GM12801 (cell line): ENCODE measurements around the gene CDKN2A.

Experiments
- CTCF ChIP-seq: IDR thresholded peaks from one replicate; pipeline ENCODE4 v1.5.1; 2011; ENCODE audit warnings: control low read depth; ENCODE audit not compliant: insufficient read length; ENCODE audit errors: extremely low read depth

Gene CDKN2A

DNA sequence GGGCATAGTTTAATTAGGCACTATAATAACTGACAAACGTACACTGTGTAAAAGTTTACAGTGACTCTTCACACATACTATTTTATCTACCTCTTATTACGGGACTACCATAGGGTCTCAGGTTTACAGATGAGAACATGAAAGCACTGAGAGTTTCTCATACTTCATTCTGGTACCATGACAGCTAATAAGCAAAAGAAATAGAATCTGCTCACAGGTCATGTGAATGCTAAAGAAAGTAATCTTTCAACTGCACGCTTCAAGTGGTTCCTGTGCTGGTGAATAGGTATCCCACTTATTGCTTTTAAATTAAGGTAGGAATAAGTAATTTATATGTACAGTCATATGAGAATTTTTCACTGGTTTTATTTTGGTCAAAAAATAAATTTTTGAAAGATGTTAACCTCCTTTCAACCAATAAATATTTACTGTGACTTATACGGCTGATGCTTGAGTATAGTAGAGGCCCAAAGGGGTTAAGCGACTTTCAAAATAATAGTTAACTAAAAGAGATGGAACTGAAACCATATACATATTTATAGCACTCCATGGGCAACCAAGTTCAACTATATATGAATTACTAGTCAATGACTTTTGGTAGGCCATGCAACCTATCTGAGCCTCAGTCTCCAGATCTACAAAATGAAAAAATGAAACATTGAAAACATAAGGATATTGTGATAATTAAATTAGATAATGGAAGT is 8.1 kb downstream of the CDKN2A start:
- TF ChIP-seq CTCF: no peak

GRCh38 chr9:21984101-21984500 is 10.1 kb downstream of the CDKN2A start:
- TF ChIP-seq CTCF: no peak

DNA sequence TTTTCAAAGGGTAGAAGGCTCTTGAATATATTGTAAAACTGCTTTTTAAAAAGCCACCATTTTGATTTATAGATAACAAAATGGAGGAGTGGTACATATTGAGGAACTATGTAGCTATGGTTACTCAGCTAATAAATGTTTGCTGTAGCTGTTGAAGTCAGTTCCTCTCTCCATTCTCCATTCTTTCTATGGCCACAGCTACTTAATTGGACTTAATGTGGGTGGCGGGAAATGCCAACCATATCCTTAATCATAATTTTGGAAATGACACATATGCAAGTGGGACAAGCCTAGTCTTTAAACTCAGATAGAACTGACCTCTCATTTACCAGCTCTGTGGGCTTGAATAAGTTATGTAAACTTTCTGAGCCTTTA is 10.6 kb downstream of the CDKN2A start:
- no peak for TF ChIP-seq CTCF

- TF ChIP-seq CTCF: no peak
These were observed 11.2 kb downstream of the CDKN2A start for GRCh38 chr9:21982861-21983560.

GRCh38 chr9:21982391-21982790 is 11.8 kb downstream of the CDKN2A start:
- no peak for TF ChIP-seq CTCF

DNA sequence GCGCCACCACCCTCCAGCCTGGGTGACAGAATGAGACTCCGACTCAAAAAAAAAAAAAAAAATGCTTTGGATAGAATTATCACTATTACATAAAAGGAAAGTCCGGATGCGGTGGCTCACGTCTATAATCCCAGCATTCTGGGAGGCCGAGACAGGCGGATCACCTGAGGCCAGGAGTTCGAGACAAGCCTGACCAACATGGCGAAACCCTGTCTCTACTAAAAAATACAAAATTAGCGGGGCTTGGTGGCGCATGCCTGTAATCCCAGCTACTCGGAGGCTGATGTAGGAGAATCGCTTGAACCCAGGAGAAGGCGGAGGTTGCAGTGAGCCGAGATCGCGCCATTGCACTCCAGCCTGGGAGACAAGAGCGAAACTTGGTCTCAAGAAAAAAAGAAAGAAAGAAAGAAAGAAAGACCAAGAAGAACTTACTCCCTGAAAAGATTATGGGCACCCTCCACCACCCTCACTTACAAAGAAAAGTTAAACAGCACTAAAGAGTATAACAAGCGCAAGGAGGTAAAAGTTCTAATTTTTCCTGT is 17.8 kb downstream of the CDKN2A start:
- TF ChIP-seq CTCF: no peak

DNA sequence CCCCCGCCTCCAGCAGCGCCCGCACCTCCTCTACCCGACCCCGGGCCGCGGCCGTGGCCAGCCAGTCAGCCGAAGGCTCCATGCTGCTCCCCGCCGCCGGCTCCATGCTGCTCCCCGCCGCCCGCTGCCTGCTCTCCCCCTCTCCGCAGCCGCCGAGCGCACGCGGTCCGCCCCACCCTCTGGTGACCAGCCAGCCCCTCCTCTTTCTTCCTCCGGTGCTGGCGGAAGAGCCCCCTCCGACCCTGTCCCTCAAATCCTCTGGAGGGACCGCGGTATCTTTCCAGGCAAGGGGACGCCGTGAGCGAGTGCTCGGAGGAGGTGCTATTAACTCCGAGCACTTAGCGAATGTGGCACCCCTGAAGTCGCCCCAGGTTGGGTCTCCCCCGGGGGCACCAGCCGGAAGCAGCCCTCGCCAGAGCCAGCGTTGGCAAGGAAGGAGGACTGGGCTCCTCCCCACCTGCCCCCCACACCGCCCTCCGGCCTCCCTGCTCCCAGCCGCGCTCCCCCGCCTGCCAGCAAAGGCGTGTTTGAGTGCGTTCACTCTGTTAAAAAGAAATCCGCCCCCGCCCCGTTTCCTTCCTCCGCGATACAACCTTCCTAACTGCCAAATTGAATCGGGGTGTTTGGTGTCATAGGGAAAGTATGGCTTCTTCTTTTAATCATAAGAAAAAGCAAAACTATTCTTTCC is 19.3 kb downstream of the CDKN2A start:
- TF ChIP-seq CTCF: no peak
